Adipocyte (in vitro differentiated cells): ENCODE results near the gene SUSD6.

ENCODE experiments used
- DNase-seq: peaks from one replicate; pipeline ENCODE4 v3.0.0-alpha.2; 2015; ENCODE audit warnings: low read depth
- H3K27me3 ChIP-seq: replicated peaks from 2 replicates; pipeline ENCODE4 v1.7.0; 2013; ENCODE audit warnings: mild to moderate bottlenecking, low read length, moderate library complexity; ENCODE audit not compliant: control insufficient read depth, insufficient read depth
- H3K36me3 ChIP-seq: 2 replicates; pipeline ENCODE4 v1.7.0; 2013; ENCODE audit warnings: low read length, mild to moderate bottlenecking, moderate library complexity; ENCODE audit not compliant: control insufficient read depth, insufficient read depth, severe bottlenecking
- H3K4me1 ChIP-seq: 2 replicates; pipeline ENCODE4 v1.7.0; 2013; ENCODE audit warnings: mild to moderate bottlenecking, low read length, moderate library complexity; ENCODE audit not compliant: control insufficient read depth, insufficient read depth
- H3K4me3 ChIP-seq: 2 replicates; pipeline ENCODE4 v1.7.0; 2013; ENCODE audit warnings: mild to moderate bottlenecking, low read length, moderate library complexity
- H3K9ac ChIP-seq: 2 replicates; pipeline ENCODE4 v1.7.0; 2013; ENCODE audit warnings: mild to moderate bottlenecking, low read length, moderate library complexity
- H3K9me3 ChIP-seq: 2 replicates; pipeline ENCODE4 v1.7.0; 2013; ENCODE audit warnings: mild to moderate bottlenecking, low read length, moderate library complexity; ENCODE audit not compliant: control insufficient read depth

Gene SUSD6

GRCh38 chr14:69652942-69653684 is 41.7 kb downstream of the SUSD6 start:
- Histone ChIP-seq H3K27me3 (no peaks in the 10 kb centered on the region), H3K36me3 (no peaks in the 10 kb centered on the region), H3K4me1 (peaks cover 39% of the 10 kb centered on the region), H3K9ac (no peak overlapping the region), H3K9me3 (no peaks in the 10 kb centered on the region), H3K4me3 (no peak overlapping the region)
- no peak for DNase-seq

- Histone ChIP-seq H3K27me3 (no peaks in the 10 kb centered on the region), H3K36me3 (no peaks in the 10 kb centered on the region), H3K4me3 (no peak overlapping the region), H3K4me1 (peaks cover 39% of the 10 kb centered on the region), H3K9ac (no peak overlapping the region), H3K9me3 (no peaks in the 10 kb centered on the region)
- no peak for DNase-seq
These were observed 42.7 kb downstream of the SUSD6 start for GRCh38 chr14:69654116-69654515.

GRCh38 chr14:69657950-69658355 is 46.6 kb downstream of the SUSD6 start:
- peaks cover 14% of the 10 kb centered on the region for H3K36me3 ChIP-seq
- H3K4me3 ChIP-seq, result peak overlapping the region; percentile 28
- no peaks in the 10 kb centered on the region for H3K9me3 ChIP-seq
- H3K27me3 ChIP-seq, result no peaks in the 10 kb centered on the region
- peaks cover 26% of the 10 kb centered on the region for H3K4me1 ChIP-seq
- H3K9ac ChIP-seq, result peak overlapping the region; percentile 68
- peak; percentile 34 for DNase-seq

GRCh38 chr14:69658664-69659261 is 47.4 kb downstream of the SUSD6 start:
- no peak for DNase-seq
- H3K4me1 ChIP-seq, result peaks cover 35% of the 10 kb centered on the region
- no peaks in the 10 kb centered on the region for H3K9me3 ChIP-seq
- H3K4me3 ChIP-seq, result peak overlapping the region; percentile 28
- H3K9ac ChIP-seq, result peak overlapping the region; percentile 68
- no peaks in the 10 kb centered on the region for H3K27me3 ChIP-seq
- peaks cover 14% of the 10 kb centered on the region for H3K36me3 ChIP-seq

- Histone ChIP-seq H3K4me1 (peaks cover 51% of the 10 kb centered on the region), H3K27me3 (no peaks in the 10 kb centered on the region), H3K4me3 (no peak overlapping the region), H3K9ac (no peak overlapping the region), H3K9me3 (no peaks in the 10 kb centered on the region), H3K36me3 (peaks cover 14% of the 10 kb centered on the region)
- no peak for DNase-seq
These were observed 49.2 kb downstream of the SUSD6 start for GRCh38 chr14:69660344-69661193.

- Histone ChIP-seq H3K9me3 (no peaks in the 10 kb centered on the region), H3K4me3 (no peak overlapping the region), H3K36me3 (peaks cover 14% of the 10 kb centered on the region), H3K4me1 (peaks cover 57% of the 10 kb centered on the region), H3K27me3 (no peaks in the 10 kb centered on the region), H3K9ac (no peak overlapping the region)
- no peak for DNase-seq
These were observed 49.8 kb downstream of the SUSD6 start for GRCh38 chr14:69661194-69661537.

- H3K4me1 ChIP-seq, result peaks cover 63% of the 10 kb centered on the region
- no peaks in the 10 kb centered on the region for H3K27me3 ChIP-seq
- no peak overlapping the region for H3K9ac ChIP-seq
- H3K9me3 ChIP-seq, result no peaks in the 10 kb centered on the region
- H3K4me3 ChIP-seq, result peak overlapping the region; percentile 1
- peaks cover 14% of the 10 kb centered on the region for H3K36me3 ChIP-seq
- peak; percentile 46 for DNase-seq
These were observed 51.4 kb downstream of the SUSD6 start for GRCh38 chr14:69662636-69663299.

- no peaks in the 10 kb centered on the region for H3K9me3 ChIP-seq
- H3K4me3 ChIP-seq, result peak overlapping the region; percentile 1
- H3K36me3 ChIP-seq, result peaks cover 14% of the 10 kb centered on the region
- no peaks in the 10 kb centered on the region for H3K27me3 ChIP-seq
- H3K4me1 ChIP-seq, result peaks cover 58% of the 10 kb centered on the region
- no peak for DNase-seq
- no peak overlapping the region for H3K9ac ChIP-seq
These were observed 51.9 kb downstream of the SUSD6 start for GRCh38 chr14:69663300-69663643.

GRCh38 chr14:69664265-69664664 is 52.9 kb downstream of the SUSD6 start:
- H3K9ac ChIP-seq, result no peak overlapping the region
- H3K4me1 ChIP-seq, result peaks cover 49% of the 10 kb centered on the region
- no peak overlapping the region for H3K4me3 ChIP-seq
- H3K27me3 ChIP-seq, result no peaks in the 10 kb centered on the region
- H3K9me3 ChIP-seq, result no peaks in the 10 kb centered on the region
- peaks cover 14% of the 10 kb centered on the region for H3K36me3 ChIP-seq
- DNase-seq, result no peak

GRCh38 chr14:69664865-69665526 is 53.6 kb downstream of the SUSD6 start:
- H3K4me1 ChIP-seq, result peaks cover 49% of the 10 kb centered on the region
- no peak for DNase-seq
- H3K4me3 ChIP-seq, result no peak overlapping the region
- H3K27me3 ChIP-seq, result no peaks in the 10 kb centered on the region
- peaks cover 9% of the 10 kb centered on the region for H3K36me3 ChIP-seq
- no peaks in the 10 kb centered on the region for H3K9me3 ChIP-seq
- H3K9ac ChIP-seq, result no peak overlapping the region
